GM12891 (cell line): Measurements from ENCODE around the gene USP7.

ENCODE experiments used
- DNase-seq: peaks from one replicate; pipeline ENCODE4 v3.0.0; 2011; ENCODE audit warnings: low spot score; ENCODE audit not compliant: insufficient read length
- FAIRE-seq: peaks from 2 replicates; lab custom pipeline; 2011; peaks lifted over from hg19 to GRCh38; lab: Jason Lieb, UNC
- PAX5 ChIP-seq: IDR thresholded peaks from 2 replicates; pipeline ENCODE4 v1.6.1; 2011; ENCODE audit warnings: low read length, moderate library complexity, mild to moderate bottlenecking; ENCODE audit not compliant: insufficient read depth, severe bottlenecking
- POLR2A ChIP-seq: IDR thresholded peaks from 2 replicates; pipeline ENCODE4 v1.6.1; 2011; ENCODE audit warnings: low read depth, low read length, control low read depth
- POLR2AphosphoS5 ChIP-seq: IDR thresholded peaks from 2 replicates; pipeline ENCODE4 v1.6.1; 2011; ENCODE audit warnings: low read depth, low read length, control low read depth
- POU2F2 ChIP-seq: IDR thresholded peaks from 2 replicates; pipeline ENCODE4 v1.6.1; 2011; ENCODE audit warnings: low read depth, mild to moderate bottlenecking, control low read depth, low read length, moderate library complexity
- SPI1 ChIP-seq: IDR thresholded peaks from 2 replicates; pipeline ENCODE4 v1.6.1; 2011; ENCODE audit warnings: low read depth, low read length, control low read depth
- TAF1 ChIP-seq: IDR thresholded peaks from 2 replicates; pipeline ENCODE4 v1.6.1; 2011; ENCODE audit warnings: low read depth, low read length, control low read depth

Gene USP7

GRCh38 chr16:9002042-9002441 is 38.3 kb upstream of the USP7 start:
- DNase-seq, result no peak
- no peak for FAIRE-seq
- TF ChIP-seq POU2F2 (no peak), PAX5 (no peak), SPI1 (no peak), POLR2A (no peak), POLR2AphosphoS5 (no peak), TAF1 (no peak)

GRCh38 chr16:9000664-9001063 is 37.0 kb upstream of the USP7 start:
- no peak for FAIRE-seq
- no peak for DNase-seq
- TF ChIP-seq POLR2A, result no peak
- TF ChIP-seq POU2F2, result no peak
- TF ChIP-seq PAX5, result no peak
- TF ChIP-seq POLR2AphosphoS5, result no peak

- DNase-seq (no peak), FAIRE-seq (no peak)
- TF ChIP-seq SPI1 (no peak), PAX5 (no peak), TAF1 (no peak), POLR2AphosphoS5 (no peak), POU2F2 (no peak), POLR2A (no peak)
These were observed 36.1 kb upstream of the USP7 start for GRCh38 chr16:8999800-9000199.

GRCh38 chr16:8998108-8998507 is 34.4 kb upstream of the USP7 start:
- TF ChIP-seq TAF1 (no peak), POU2F2 (no peak), POLR2A (no peak), POLR2AphosphoS5 (no peak), SPI1 (no peak), PAX5 (no peak)
- DNase-seq (no peak), FAIRE-seq (no peak)

- DNase-seq (no peak), FAIRE-seq (no peak)
- TF ChIP-seq POLR2AphosphoS5 (no peak), PAX5 (no peak), SPI1 (no peak), TAF1 (no peak), POU2F2 (no peak), POLR2A (no peak)
These were observed 33.2 kb upstream of the USP7 start for GRCh38 chr16:8996891-8997290.

GRCh38 chr16:8990445-8990844 is 26.7 kb upstream of the USP7 start:
- TF ChIP-seq POLR2A (no peak), TAF1 (no peak), POLR2AphosphoS5 (no peak), POU2F2 (no peak), SPI1 (no peak), PAX5 (no peak)
- no peak for DNase-seq
- FAIRE-seq, result no peak

GRCh38 chr16:8989099-8989878 is 25.6 kb upstream of the USP7 start:
- FAIRE-seq (no peak), DNase-seq (no peak)
- TF ChIP-seq POLR2AphosphoS5 (no peak), POU2F2 (no peak), TAF1 (no peak), SPI1 (no peak), PAX5 (no peak), POLR2A (no peak)

- DNase-seq (no peak), FAIRE-seq (no peak)
- TF ChIP-seq POLR2A, result no peak
- no peak for TF ChIP-seq POLR2AphosphoS5
- no peak for TF ChIP-seq TAF1
- no peak for TF ChIP-seq SPI1
- no peak for TF ChIP-seq POU2F2
- TF ChIP-seq PAX5, result no peak
These were observed 23.1 kb upstream of the USP7 start for GRCh38 chr16:8986818-8987191.

GRCh38 chr16:8986111-8986510 is 22.4 kb upstream of the USP7 start:
- FAIRE-seq, result no peak
- no peak for DNase-seq
- TF ChIP-seq POLR2A (no peak), POU2F2 (no peak), POLR2AphosphoS5 (no peak), TAF1 (no peak), PAX5 (no peak), SPI1 (no peak)
